ENCODE data around the gene ABCG1.

The ABCG1 gene

GRCh38 chr21:42272109-42272962 is 53.4 kb downstream of the ABCG1 start:
- no peaks in the 10 kb centered on the region for H3K79me2 ChIP-seq
- no peak overlapping the region for H2AFZ ChIP-seq
- no peaks in the 10 kb centered on the region for H3K36me3 ChIP-seq (ENCODE audit: control insufficient read depth, insufficient read depth, low read length)
- TF ChIP-seq CTCF (IDR thresholded peaks at IDR 0.05): no peak
- H3K9me3 ChIP-seq (ENCODE audit: control insufficient read depth, low read length): no peaks in the 10 kb centered on the region
- no peaks in the 10 kb centered on the region for H3K27me3 ChIP-seq (ENCODE audit: control insufficient read depth, insufficient read depth, low read length)
- H3K27ac ChIP-seq: no peak overlapping the region
- H3K4me3 ChIP-seq (ENCODE audit: low read depth, low read length): no peak overlapping the region
- no peaks in the 10 kb centered on the region for H3K4me1 ChIP-seq
- H3K4me2 ChIP-seq (ENCODE audit: low read length): no peak overlapping the region
- no peak overlapping the region for H3K9ac ChIP-seq

GRCh38 chr21:42272984-42273600 is 54.2 kb downstream of the ABCG1 start:
- Histone ChIP-seq H3K4me3 (ENCODE audit: low read depth, low read length) (no peak overlapping the region), H2AFZ (no peak overlapping the region), H3K9ac (no peak overlapping the region), H3K4me1 (no peaks in the 10 kb centered on the region), H3K9me3 (ENCODE audit: control insufficient read depth, low read length) (no peaks in the 10 kb centered on the region), H3K27me3 (ENCODE audit: control insufficient read depth, insufficient read depth, low read length) (no peaks in the 10 kb centered on the region), H3K79me2 (no peaks in the 10 kb centered on the region), H3K36me3 (ENCODE audit: control insufficient read depth, insufficient read depth, low read length) (no peaks in the 10 kb centered on the region), H3K4me2 (ENCODE audit: low read length) (no peak overlapping the region), H3K27ac (no peak overlapping the region)
- TF ChIP-seq CTCF (IDR thresholded peaks at IDR 0.05): no peak

GRCh38 chr21:42276076-42276475 is 57.1 kb downstream of the ABCG1 start:
- Histone ChIP-seq H3K4me2 (ENCODE audit: low read length) (no peak overlapping the region), H3K9ac (no peak overlapping the region), H2AFZ (no peak overlapping the region), H3K27ac (no peak overlapping the region), H3K4me1 (no peaks in the 10 kb centered on the region), H3K9me3 (ENCODE audit: control insufficient read depth, low read length) (no peaks in the 10 kb centered on the region), H3K27me3 (ENCODE audit: control insufficient read depth, insufficient read depth, low read length) (no peaks in the 10 kb centered on the region), H3K36me3 (ENCODE audit: control insufficient read depth, insufficient read depth, low read length) (no peaks in the 10 kb centered on the region), H3K79me2 (no peaks in the 10 kb centered on the region), H3K4me3 (ENCODE audit: low read depth, low read length) (no peak overlapping the region)
- TF ChIP-seq CTCF (IDR thresholded peaks at IDR 0.05): no peak

GRCh38 chr21:42276526-42277154 is 57.7 kb downstream of the ABCG1 start:
- H3K4me2 ChIP-seq (ENCODE audit: low read length): no peak overlapping the region
- no peak overlapping the region for H3K9ac ChIP-seq
- no peaks in the 10 kb centered on the region for H3K79me2 ChIP-seq
- no peak overlapping the region for H3K4me3 ChIP-seq (ENCODE audit: low read depth, low read length)
- H3K36me3 ChIP-seq (ENCODE audit: control insufficient read depth, insufficient read depth, low read length): no peaks in the 10 kb centered on the region
- H3K27ac ChIP-seq: no peak overlapping the region
- TF ChIP-seq CTCF (IDR thresholded peaks at IDR 0.05): no peak
- H3K4me1 ChIP-seq: no peaks in the 10 kb centered on the region
- no peaks in the 10 kb centered on the region for H3K9me3 ChIP-seq (ENCODE audit: control insufficient read depth, low read length)
- H2AFZ ChIP-seq: no peak overlapping the region
- H3K27me3 ChIP-seq (ENCODE audit: control insufficient read depth, insufficient read depth, low read length): no peaks in the 10 kb centered on the region

All from parathyroid adenoma (tissue), 2 donors.